KBM-7 (cell line): Measurements from ENCODE around the gene STK38L.
A peak's percentile ranks its signal among the peaks of the same experiment; 100 is the strongest.

ENCODE experiments used
- DNase-seq: peaks from one replicate; pipeline ENCODE4 v3.0.0-alpha.2; 2015
- in situ Hi-C: fragments of 300-500 bp; cut with MboI; formaldehyde crosslinking; loops from 2 replicates; pipeline ENCODE4 v1.14.3; 2020; ENCODE audit warnings: low sequenced_read_pairs, low pct_unique_long_range_greater_than_20kb, mixed read lengths

STK38L gene

DNA sequence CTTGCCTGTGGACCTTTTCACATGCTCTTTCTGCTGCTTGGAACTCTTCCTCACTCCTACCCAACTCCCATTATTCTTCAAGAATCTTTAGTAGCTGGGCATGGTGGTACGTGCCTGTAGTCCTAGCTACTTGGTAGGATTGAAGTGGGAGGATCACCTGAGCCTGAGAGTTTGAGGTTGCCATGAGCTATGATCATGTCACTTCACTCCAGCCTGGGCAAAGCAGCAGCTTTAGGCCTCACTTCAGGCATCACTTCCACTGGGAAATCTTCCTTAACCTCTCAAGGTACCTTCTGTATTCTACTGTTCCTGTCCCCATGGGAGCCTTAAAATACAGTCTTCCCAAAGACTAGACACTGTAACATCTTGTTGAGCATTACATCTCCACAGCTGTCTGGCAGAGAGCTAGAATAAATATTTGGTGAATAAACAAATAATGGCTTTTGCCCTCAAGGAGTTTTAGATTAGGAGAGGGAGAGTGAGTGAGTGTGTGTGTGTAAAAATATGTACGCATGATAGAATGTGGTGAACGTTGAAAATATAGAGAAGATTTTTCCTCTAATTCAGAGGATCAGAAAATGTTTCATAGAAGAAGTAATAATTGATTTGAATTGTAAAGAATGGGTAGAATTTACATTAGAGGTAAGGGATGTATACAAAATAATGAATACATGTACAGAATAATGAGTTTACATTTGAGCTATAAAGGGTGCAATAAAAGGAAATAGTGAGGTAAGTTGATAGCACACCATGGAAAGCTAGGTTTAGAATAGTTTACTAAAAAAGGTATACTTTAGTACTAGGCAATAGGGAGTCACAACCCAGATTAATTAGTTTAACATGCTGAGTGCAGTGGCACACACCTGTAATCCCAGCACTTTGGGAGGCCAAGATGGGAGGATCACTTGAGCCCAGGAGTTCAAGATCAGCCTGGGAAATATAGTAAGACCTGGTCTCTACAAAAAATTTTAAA is 59.3 kb downstream of the STK38L start:
- in situ Hi-C loops = no loop called here
- DNase-seq = no peak

DNA sequence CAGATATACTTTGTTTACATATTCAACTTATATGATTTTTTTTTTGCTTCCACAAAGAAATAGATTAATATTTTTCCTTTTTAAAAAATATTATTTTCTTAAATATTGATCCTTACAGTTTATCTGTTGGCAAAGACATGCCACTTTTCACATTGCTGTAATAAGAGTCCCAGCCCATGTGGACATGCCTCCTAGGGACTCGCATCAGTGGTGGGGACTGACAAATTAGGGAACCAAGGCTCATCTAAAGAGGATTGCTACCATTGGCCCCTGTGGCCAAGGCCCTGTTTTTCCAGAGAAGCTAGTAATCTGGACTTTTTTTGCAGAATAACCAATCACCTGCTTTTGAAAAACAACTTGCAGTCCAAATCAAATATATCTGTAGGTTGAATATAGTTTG is 60.8 kb downstream of the STK38L start:
- DNase-seq = peak; percentile 9
- in situ Hi-C loops = no loop called here

DNA sequence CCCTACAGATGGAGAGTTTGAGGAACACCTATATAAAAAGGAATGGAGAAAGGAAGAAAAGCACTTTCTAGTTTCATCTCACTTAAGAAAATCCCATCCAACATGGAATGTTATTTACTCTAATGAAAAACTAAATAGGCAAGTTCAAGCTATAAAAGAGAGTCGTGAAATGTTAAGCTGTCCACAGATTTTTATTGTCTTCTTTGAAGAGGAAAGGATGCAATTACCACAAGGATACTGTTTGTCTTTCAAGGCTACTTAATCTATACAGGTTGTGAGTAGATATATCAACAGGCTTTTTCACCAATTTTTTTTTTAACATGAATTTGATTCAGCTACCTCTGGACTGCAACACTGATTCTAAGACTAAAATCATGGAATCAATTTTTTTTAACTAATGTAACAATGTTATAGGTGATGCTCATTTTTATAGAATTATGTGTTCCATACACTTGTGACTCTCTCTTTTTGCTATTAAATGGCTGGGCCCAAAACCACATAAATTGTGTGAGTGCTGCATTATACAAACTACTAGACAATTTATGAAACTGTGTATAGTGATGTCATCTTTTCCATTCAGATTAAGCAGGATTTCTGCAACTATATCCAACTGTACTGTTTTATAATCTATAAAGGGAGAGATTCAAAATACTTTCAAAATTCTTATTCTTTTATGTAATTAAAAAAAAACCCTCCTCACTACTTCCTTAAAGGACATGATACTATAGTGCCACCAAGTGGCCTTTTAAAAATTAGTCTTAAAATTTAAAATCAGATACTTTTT is 61.8 kb downstream of the STK38L start:
- in situ Hi-C loops = no loop called here
- peak; percentile 49 for DNase-seq

DNA sequence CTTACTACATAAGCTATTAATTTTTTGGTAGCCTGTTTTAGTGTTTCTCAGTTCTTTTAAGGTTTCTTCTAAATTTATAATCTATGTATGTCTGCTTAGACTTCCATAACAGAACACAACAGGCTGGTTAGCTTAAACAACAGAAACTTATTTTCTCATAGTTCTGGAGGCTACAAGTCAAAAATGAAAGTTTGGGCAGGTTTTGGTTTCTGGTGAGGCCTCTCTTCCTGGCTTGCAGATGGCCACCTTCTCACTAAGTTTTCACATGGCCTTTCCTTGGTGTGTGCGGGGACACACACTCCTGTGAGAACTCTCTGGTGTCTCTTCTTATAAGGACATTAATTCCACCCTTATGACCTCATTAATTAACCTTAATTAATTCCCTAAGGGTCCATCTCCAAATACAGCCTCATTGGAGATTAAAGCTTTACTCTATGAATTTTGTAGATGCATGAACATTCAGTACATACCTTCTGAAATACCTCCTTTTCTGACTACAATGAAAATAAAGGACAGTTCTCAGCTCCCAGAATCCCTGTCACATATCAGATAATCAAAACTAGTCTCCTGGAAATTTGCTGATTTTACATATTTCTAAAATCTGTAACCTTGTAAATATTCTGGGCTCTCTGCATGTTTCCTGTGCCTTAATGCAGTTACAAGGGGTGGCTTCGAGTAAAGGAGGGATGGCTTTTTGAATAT is 65.4 kb downstream of the STK38L start:
- in situ Hi-C loops = no loop called here
- no peak for DNase-seq

DNA sequence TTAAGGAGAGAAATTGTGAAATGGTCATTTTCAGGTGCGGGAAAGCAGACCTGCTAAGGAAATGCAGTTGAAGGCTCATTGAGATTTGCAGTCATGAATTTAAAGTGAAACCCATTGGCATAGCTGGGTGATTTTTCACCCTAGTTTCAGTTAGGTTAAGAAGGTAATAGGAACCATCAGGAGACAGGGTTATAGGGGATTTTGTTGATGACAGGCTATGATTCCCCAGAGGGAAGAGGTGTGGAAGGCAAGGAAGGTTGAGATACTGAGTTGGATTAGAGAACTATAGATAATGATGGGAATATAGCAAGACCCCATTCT is 65.9 kb downstream of the STK38L start:
- DNase-seq = no peak
- in situ Hi-C loops = no loop called here

GRCh38 chr12:27316947-27317346 is 72.9 kb downstream of the STK38L start:
- no peak for DNase-seq
- in situ Hi-C loops = no loop called here

- DNase-seq = no peak
- in situ Hi-C loops = no loop called here
Measured at GRCh38 chr12:27319409-27319808, 75.3 kb downstream of the STK38L start.

DNA sequence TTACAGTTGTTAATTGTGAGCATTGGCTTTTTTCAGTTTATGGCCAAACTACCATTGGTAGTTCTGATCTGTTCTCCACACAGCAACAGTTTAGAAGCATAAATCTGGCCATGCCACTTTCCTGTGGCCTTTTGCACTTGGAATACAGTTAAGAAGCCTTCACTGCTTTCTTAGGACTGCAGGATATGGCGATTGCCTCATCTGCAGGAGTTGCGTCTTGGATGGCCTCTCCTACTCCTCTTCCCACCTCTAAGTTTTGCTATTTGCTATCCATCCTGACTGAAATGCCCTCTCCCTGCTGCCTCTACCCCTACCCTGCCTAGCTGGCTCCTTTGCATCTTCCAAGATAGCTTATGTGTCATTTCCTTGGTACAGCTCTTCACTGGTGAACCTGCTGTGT is 75.8 kb downstream of the STK38L start:
- DNase-seq = no peak
- in situ Hi-C loops = no loop called here

DNA sequence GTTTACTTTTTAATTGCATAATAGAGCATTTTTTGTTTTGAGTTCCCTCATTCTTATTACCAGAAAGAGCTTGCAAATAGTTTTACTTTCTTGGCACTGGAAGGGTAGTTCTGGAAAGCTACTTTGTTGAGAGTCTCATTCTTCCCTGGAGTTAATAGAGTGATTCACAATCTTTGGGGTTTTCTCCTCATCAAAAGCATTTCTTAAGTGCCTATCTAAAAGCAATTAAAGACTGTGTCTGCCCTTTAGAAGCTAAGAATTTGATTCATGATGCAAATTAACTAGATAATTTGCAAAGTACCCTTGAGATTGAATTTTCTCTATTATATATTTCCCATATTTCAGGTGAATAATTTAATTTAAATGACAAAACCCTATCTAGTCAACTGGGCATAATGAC is 80.4 kb downstream of the STK38L start:
- no peak for DNase-seq
- in situ Hi-C loops = no loop called here

GRCh38 chr12:27330846-27331245 is 86.8 kb downstream of the STK38L start:
- DNase-seq = no peak
- in situ Hi-C loops = no loop called here

DNA sequence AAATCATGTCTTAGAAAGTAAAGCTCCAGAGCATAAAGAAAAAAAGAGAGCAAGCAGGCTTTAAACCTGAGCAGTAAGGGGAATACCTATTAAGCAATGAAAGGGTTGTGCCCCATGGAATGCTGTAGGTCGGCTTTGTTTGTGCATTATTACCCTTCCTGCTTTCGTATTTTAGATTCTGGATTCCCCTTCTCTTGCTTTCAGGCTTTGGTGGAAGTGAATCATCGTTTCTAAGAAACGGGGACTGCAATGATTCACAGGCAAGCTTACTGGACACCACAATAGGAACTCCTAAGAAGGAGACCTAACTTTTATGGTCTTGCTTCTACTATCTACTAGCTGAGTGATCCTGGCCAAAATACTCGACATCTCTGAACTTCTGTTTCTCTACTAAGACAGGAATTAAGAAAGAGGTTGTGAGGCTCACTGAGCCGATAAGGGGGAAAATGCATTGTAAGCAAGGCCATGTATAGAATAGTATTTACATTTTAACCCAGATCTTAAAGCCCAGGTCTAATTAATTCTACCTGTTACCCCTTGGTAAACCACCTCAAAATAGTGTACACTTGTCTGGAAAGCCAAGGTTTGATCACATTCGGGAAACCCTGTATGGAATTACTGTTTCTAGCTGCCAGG is 87.3 kb downstream of the STK38L start:
- in situ Hi-C loops = no loop called here
- DNase-seq = peak; percentile 72

DNA sequence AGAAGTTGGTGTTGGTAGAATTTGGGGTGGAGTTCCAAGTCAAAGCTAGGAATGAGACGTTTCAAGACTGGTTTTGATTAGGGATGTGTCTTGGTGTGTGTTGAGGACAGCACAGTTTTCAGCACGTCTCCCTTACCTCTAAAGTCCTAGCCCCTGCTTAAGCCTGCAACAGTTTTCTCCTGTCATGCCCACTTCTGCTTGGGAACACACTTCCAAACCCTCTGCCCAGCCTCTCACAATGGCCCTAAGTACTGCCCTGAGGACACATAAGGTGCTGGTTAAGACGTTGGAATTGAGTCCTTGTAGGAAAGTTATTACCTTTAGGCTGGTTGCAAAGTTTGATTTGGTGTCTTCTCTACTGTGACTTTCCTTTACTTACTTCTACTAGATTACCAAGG is 87.8 kb downstream of the STK38L start:
- DNase-seq = peak; percentile 39
- in situ Hi-C loops = no loop called here

DNA sequence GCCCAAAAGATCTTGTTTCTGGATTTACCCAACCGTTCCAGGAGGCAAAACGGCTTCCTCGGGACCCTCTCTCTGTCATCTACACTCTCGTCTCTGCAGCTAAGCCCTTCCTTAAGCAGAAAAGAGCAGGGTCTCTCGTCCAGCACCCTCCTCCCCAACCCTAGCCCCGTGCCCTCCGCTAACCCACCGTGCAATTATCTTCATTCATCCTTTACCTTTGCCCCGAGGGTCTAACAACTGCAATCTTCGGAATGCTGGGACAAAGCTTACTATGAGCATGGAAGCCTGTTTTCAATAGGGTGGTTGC is 88.3 kb downstream of the STK38L start:
- in situ Hi-C loops = no loop called here
- no peak for DNase-seq

GRCh38 chr12:27332714-27333402 is 88.8 kb downstream of the STK38L start, which contains the start of gene BMAL2:
TSS of gene BMAL2 (plus strand) at chr12:27332836. CDS start at chr12:27333073, 237 bp downstream.
- peak; percentile 65 for DNase-seq
- in situ Hi-C loops = no loop called here

- peak; percentile 76 for DNase-seq
Measured at GRCh38 chr12:27333403-27334009, 89.4 kb downstream of the STK38L start.

DNA sequence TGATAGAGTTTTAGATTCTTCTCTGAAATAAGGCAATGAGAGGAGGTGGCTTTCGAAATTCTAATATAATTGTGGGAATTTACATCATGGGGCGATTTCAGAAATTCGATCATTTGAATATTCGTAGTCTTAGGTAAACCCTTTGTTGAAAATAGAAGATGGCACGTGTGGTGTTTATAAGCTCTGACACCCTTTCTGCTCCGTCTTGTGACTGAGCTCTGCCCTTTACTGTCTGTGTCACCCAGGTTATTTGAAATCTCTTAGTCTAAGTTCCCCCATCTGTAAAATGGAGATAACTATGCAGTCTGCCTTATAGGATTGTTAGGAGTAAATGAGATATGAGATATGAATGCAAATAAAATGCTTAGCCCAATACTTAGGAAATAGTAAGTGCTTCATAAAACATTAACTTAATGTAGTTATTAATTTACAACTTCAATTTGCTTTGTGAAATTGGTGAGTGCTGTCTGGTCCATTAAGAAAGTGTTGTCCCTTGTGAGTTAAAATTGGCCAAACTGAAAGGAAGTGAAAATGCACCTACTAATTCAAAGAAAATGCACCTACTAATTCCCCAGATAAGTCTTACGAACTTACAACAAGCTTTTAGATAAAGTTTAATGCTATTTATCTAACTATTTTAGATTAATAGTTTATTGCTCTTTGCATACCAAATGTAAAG is 90.1 kb downstream of the STK38L start:
- in situ Hi-C loops = no loop called here
- DNase-seq = no peak

More at GRCh38 chr12:27333403-27334009, 89.4 kb downstream of the STK38L start:
- in situ Hi-C loops = no loop called here

DNA sequence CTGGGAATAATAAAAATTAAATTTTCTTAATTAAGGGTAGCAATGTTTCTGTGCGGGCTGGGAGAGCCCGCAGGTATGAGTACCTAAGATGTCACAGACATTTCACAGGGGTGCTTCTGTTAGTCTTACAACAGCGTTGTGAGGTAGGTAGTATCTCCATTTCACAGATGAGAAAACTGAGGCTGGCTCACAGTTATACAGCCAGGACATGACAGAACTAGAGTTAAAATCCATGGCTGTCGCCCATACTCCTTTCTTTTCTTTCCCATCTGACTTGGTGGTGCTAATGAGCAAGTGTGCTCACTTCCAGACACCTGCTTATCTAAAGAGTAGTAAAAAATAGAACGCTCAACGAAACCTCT is 90.6 kb downstream of the STK38L start:
- no peak for DNase-seq
- in situ Hi-C loops = no loop called here
